Endothelial cell of umbilical vein (primary cell): ENCODE measurements around the gene OTUD5. TPM values are rescaled to one million over a fixed set of nuclear protein-coding genes. Genes with fewer than 3 reads are reported as not detected.

Experiments
- BruUV-seq: library from RNA; stranded (reverse); fragments of 400-500 nt; replicated peaks from 2 replicates; lab custom pipeline; 2021; lab: Mats Ljungman, UMichigan
- CTCF ChIA-PET: fragments of 300-600, 350-600 bp; sonication (Branson Sonifier 250); formaldehyde crosslinking; loops from one replicate; lab custom pipeline; 2021; ENCODE audit warnings: antibody characterized with exemption, inconsistent platforms; lab: Charles Lee
- POLR2A ChIA-PET: fragments of 300-600, 350-600 bp; sonication (Branson Sonifier 250); formaldehyde crosslinking; loops from one replicate; lab custom pipeline; 2021; ENCODE audit warnings: antibody characterized with exemption, inconsistent platforms; lab: Charles Lee
- DNase-seq: peaks from one replicate; pipeline ENCODE4 v3.0.0-alpha.2; 2011; ENCODE audit warnings: low read depth, low spot score
- FAIRE-seq: peaks from 2 replicates; lab custom pipeline; 2011; peaks lifted over from hg19 to GRCh38; lab: Jason Lieb, UNC
- H2AFZ ChIP-seq: 2 replicates; pipeline ENCODE4 v1.6.0; 2012; ENCODE audit warnings: low read depth, low read length, control low read depth, inconsistent platforms
- H3K27ac ChIP-seq: 2 replicates; pipeline ENCODE4 v1.5.1; 2011; ENCODE audit warnings: low read depth, mild to moderate bottlenecking, control low read depth, low read length, moderate library complexity; ENCODE audit not compliant: insufficient read depth
- H3K27me3 ChIP-seq, 2 experiments: 2 replicates each; pipeline versions ENCODE4 v1.6.0 to v1.6.1; 2011; ENCODE audit warnings: low read length in 2 of 2, mixed read lengths in 1 of 2; ENCODE audit not compliant: control insufficient read depth in 2 of 2, insufficient read depth in 2 of 2
- H3K36me3 ChIP-seq, 2 experiments: 2 replicates in 1 of 2; 3 replicates in 1 of 2; pipeline ENCODE4 v1.5.1; 2011; ENCODE audit warnings: low read length in 2 of 2, mild to moderate bottlenecking in 1 of 2, moderate library complexity in 1 of 2; ENCODE audit not compliant: control insufficient read depth in 2 of 2, insufficient read depth in 2 of 2; ENCODE audit errors: extremely low read depth in 1 of 2
- H3K4me1 ChIP-seq: 3 replicates; pipeline ENCODE4 v1.5.1; 2011; ENCODE audit warnings: mild to moderate bottlenecking, low read length; ENCODE audit not compliant: control insufficient read depth, insufficient read depth; ENCODE audit errors: extremely low read depth
- H3K4me2 ChIP-seq: 2 replicates; pipeline ENCODE4 v1.6.1; 2011; ENCODE audit warnings: low read length, control low read depth, mixed read lengths; ENCODE audit not compliant: insufficient read depth
- H3K4me3 ChIP-seq, 3 experiments: fragments of 200-600 bp in 1 of 3; sonication (generic), shearing (Covaris generic) in 1 of 3; replicated peaks in 1 of 3; 2 replicates each; pipeline ENCODE4 v1.5.1; 2011 to 2016; ENCODE audit warnings: control low read depth in 3 of 3, low read length in 3 of 3, mild to moderate bottlenecking in 2 of 3, inconsistent platforms in 1 of 3, low read depth in 1 of 3, moderate library complexity in 1 of 3; ENCODE audit not compliant: insufficient read depth in 1 of 3
- H3K79me2 ChIP-seq: 2 replicates; pipeline ENCODE4 v1.6.0; 2012; ENCODE audit warnings: low read length, inconsistent platforms; ENCODE audit not compliant: control insufficient read depth, insufficient read depth
- H3K9ac ChIP-seq: replicated peaks from 2 replicates; pipeline ENCODE3; 2011; ENCODE audit warnings: low read length, control low read depth; ENCODE audit not compliant: insufficient read depth; ENCODE audit errors: extremely low read depth
- H3K9me1 ChIP-seq: replicated peaks from 3 replicates; pipeline ENCODE4 v1.6.0; 2011; ENCODE audit warnings: mild to moderate bottlenecking, low read length; ENCODE audit not compliant: control insufficient read depth, insufficient read depth; ENCODE audit errors: extremely low read depth
- H3K9me3 ChIP-seq: replicated peaks from 2 replicates; pipeline ENCODE4 v1.5.1; 2012; ENCODE audit warnings: low read length, inconsistent platforms; ENCODE audit not compliant: control insufficient read depth, insufficient read depth
- H4K20me1 ChIP-seq: replicated peaks from 2 replicates; pipeline ENCODE3; 2011; ENCODE audit warnings: mild to moderate bottlenecking, low read length; ENCODE audit not compliant: control insufficient read depth, insufficient read depth; ENCODE audit errors: extremely low read depth
- EZH2 ChIP-seq: IDR thresholded peaks from 2 replicates; pipeline ENCODE4 v1.6.1; 2012; ENCODE audit warnings: borderline replicate concordance, low read depth, mild to moderate bottlenecking, moderate library complexity, low read length, inconsistent platforms; ENCODE audit not compliant: severe bottlenecking
- FOS ChIP-seq: IDR thresholded peaks from 2 replicates; pipeline ENCODE4 v1.6.1; 2011; ENCODE audit warnings: mild to moderate bottlenecking, low read length, moderate library complexity, borderline replicate concordance; ENCODE audit not compliant: insufficient read depth
- GATA2 ChIP-seq: IDR thresholded peaks from 2 replicates; pipeline ENCODE4 v1.7.0; 2011; ENCODE audit warnings: low read depth, mild to moderate bottlenecking, moderate library complexity, mixed read lengths, low read length; ENCODE audit not compliant: insufficient read length, insufficient read depth
- JUN ChIP-seq: IDR thresholded peaks from 2 replicates; pipeline ENCODE4 v1.6.1; 2011; ENCODE audit warnings: borderline replicate concordance, low read depth; ENCODE audit not compliant: insufficient read length, insufficient read depth
- MYC ChIP-seq: IDR thresholded peaks from one replicate; pipeline ENCODE4 v1.6.1; 2011; ENCODE audit warnings: mild to moderate bottlenecking, low read depth, low read length
- POLR2AphosphoS5 ChIP-seq: IDR thresholded peaks from 2 replicates; pipeline ENCODE4 v1.6.1; 2012; ENCODE audit warnings: low read depth, mild to moderate bottlenecking, control low read depth, low read length, moderate library complexity; ENCODE audit not compliant: insufficient read depth
- dilution Hi-C: fragments of 300-500 bp; cut with MboI; formaldehyde crosslinking; loops from one replicate; pipeline ENCODE4 v1.15.0; 2019; ENCODE audit warnings: low sequenced_read_pairs; ENCODE audit not compliant: extremely low pct_ligation_motif_present
- intact Hi-C: fragments of 100-400 bp; cut with micrococcal nuclease; formaldehyde crosslinking; loops from one replicate; pipeline ENCODE4 v1.10.0; 2022
- polyA plus RNA-seq, 4 experiments: library from polyadenylated mRNA; depleted of rRNA in 3 of 4; stranded (reverse) in 3 of 4; unstranded in 1 of 4; fragments of >200 nt; gene quantifications; 2 replicates each; pipeline versions ENCODE4 v1.2.1 to v1.2.3, GENCODE V29; 2011 to 2012; ENCODE audit warnings: missing spikeins in 1 of 4
- total RNA-seq: library from RNA; stranded (reverse); gene quantifications from 2 replicates; pipeline ENCODE4 v1.2.3, GENCODE V29; 2021
- TF ChIP-seq, protein P1 (sequence below), 2 donors: IDR thresholded peaks; 1 replicate in 1 of 2; 2 replicates in 1 of 2; pipeline ENCODE4 v1.5.1; 2011; ENCODE audit warnings: low read length in 2 of 2, mild to moderate bottlenecking in 2 of 2, moderate library complexity in 2 of 2, control low read depth in 1 of 2, inconsistent platforms in 1 of 2, low read depth in 1 of 2; ENCODE audit not compliant: insufficient read depth in 1 of 2; ENCODE audit errors: extremely low read depth in 1 of 2

Gene OTUD5
- total and polyA plus RNA-seq, 2 donors (not counting 3 experiments of a cell fraction or from before 2014, with no cell fraction given): 44.3 to 44.6 TPM

DNA sequence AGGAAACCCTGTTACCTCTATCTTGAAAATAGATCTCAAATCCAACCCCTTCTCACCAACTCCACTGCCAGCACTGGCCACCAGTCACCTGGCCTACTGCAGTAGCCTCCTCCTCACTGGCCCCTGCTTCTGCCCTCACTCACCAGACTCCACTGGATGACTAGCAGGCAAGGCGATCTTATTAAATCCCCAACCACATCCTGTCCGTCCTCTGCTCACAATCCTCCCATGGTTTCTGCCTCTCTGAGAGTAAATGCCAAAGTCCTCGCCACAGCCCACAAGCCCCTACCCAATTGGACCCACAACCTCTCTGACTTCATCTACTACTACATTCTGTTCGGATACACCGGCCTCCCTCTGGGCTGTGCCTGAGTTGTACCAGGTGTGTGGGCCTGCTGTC, 33.1 kb downstream of the OTUD5 start:
- BruUV-seq: no TSS peak
- Histone ChIP-seq H3K27me3 (no peaks in the 10 kb centered on the region), H3K27ac (no peak overlapping the region), H3K36me3 (peaks cover 0 to 10% of the 10 kb centered on the region in 2 experiments), H3K4me1 (no peaks in the 10 kb centered on the region), H2AFZ (no peak overlapping the region), H3K4me3 (no peak overlapping the region), H3K79me2 (no peaks in the 10 kb centered on the region), H3K4me2 (no peak overlapping the region), H3K9ac (no peak overlapping the region), H4K20me1 (no peaks in the 10 kb centered on the region), H3K9me3 (no peaks in the 10 kb centered on the region), H3K9me1 (no peaks in the 10 kb centered on the region)
- ChIA-PET POLR2A (no interaction called here), CTCF (no interaction called here)
- FAIRE-seq (no peak), DNase-seq (no peak)
- intact Hi-C loops: no loop called here
- TF ChIP-seq POLR2AphosphoS5 (no peak), FOS (no peak), GATA2 (no peak)
- TF ChIP-seq, protein P1, sequence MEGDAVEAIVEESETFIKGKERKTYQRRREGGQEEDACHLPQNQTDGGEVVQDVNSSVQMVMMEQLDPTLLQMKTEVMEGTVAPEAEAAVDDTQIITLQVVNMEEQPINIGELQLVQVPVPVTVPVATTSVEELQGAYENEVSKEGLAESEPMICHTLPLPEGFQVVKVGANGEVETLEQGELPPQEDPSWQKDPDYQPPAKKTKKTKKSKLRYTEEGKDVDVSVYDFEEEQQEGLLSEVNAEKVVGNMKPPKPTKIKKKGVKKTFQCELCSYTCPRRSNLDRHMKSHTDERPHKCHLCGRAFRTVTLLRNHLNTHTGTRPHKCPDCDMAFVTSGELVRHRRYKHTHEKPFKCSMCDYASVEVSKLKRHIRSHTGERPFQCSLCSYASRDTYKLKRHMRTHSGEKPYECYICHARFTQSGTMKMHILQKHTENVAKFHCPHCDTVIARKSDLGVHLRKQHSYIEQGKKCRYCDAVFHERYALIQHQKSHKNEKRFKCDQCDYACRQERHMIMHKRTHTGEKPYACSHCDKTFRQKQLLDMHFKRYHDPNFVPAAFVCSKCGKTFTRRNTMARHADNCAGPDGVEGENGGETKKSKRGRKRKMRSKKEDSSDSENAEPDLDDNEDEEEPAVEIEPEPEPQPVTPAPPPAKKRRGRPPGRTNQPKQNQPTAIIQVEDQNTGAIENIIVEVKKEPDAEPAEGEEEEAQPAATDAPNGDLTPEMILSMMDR (IDR thresholded peaks at IDR 0.05; ENCODE audit: extremely low read depth in 1 of 2, insufficient read depth in 1 of 2, low read depth in 1 of 2, low read length in 2 of 2): no peak
- dilution Hi-C loops: no loop called here

DNA sequence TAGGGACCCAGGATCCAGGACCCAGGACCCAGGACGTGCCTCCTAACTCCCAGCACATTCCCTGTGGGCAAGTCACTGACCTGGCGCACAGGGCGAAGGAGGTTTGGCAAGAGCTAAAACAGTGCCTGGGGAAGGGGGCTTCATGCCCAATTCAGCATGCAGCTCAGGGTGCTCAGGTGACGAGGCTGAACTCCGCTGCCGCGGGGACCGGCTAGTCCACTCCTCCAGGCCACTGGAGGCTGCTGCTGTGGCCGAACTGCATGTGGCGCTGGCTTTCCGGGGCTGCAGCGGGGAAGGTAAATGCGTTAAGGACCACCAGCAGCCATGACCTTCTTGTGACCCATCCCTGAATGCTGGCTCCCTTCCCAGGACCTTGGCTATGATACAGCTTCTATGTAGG, 33.6 kb downstream of the OTUD5 start:
- no peak overlapping the region for H3K27ac ChIP-seq
- H3K9me1 ChIP-seq: no peaks in the 10 kb centered on the region
- ChIA-PET CTCF (no interaction called here), POLR2A (no interaction called here)
- no peaks in the 10 kb centered on the region for H3K9me3 ChIP-seq
- no peak overlapping the region for H3K4me3 ChIP-seq
- TF ChIP-seq GATA2 (no peak), JUN (no peak), POLR2AphosphoS5 (no peak), MYC (no peak), EZH2 (no peak)
- TF ChIP-seq, protein P1 (IDR thresholded peaks at IDR 0.05; ENCODE audit: extremely low read depth in 1 of 2, insufficient read depth in 1 of 2, low read depth in 1 of 2, low read length in 2 of 2): no peak
- H4K20me1 ChIP-seq: no peaks in the 10 kb centered on the region
- H3K4me2 ChIP-seq: no peak overlapping the region
- H3K27me3 ChIP-seq: no peaks in the 10 kb centered on the region
- no peak overlapping the region for H3K9ac ChIP-seq
- H2AFZ ChIP-seq: no peak overlapping the region
- FAIRE-seq: no peak
- DNase-seq: no peak
- H3K4me1 ChIP-seq: no peaks in the 10 kb centered on the region
- dilution Hi-C loops (no loop called here), intact Hi-C loops (no loop called here)
- no peaks in the 10 kb centered on the region for H3K79me2 ChIP-seq
- no TSS peak for BruUV-seq
- peaks cover 0 to 10% of the 10 kb centered on the region in 2 experiments for H3K36me3 ChIP-seq
